NCI-H526 treated with DMSO at 0.1 percent for 48 hours (cell line): ENCODE data around the gene PARP6.

Experiments
- DNase-seq: peaks from one replicate; lab custom pipeline; 2025; lab: John Stamatoyannopoulos, UW

The PARP6 gene

DNA sequence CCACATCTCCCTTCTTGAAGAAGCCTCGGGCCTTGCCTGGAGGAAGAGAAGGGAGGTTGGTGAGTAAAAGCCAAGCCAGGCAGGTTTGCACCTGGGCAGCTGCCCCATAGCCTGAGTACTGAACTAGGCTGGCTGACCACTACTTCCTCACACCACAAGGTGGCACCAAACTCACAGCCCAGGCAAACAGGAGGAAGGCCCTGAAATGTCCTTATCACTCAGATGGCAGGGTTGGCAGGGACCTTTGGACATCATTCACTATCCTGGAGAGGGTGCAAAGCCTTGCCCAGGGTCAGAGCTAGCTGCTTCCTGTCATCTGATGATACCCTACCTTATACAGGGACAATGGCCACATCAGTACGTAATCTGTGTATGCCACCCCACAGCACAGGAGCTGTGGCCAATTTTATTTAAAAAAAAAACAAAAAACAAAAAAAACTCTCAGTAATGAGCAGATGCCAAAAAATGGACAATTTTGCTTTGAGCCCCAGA, 72.6 kb downstream of the PARP6 start:
- no peak for DNase-seq

DNA sequence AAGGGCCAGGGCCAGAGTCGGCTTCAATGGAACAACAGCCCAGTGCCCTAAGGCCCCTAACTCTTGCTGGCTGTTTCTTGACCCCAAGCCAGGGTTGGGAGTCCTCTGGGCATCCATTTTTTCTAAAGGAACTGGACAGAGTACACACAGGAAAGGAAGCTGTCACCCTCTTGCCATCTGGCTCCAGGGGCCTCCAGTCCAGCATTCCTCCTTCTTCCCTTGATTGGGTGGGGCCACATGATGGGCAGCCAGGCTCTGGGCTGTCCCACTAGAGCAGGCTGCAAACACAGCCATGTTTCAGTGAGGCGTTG, 73.2 kb downstream of the PARP6 start:
- no peak for DNase-seq

DNA sequence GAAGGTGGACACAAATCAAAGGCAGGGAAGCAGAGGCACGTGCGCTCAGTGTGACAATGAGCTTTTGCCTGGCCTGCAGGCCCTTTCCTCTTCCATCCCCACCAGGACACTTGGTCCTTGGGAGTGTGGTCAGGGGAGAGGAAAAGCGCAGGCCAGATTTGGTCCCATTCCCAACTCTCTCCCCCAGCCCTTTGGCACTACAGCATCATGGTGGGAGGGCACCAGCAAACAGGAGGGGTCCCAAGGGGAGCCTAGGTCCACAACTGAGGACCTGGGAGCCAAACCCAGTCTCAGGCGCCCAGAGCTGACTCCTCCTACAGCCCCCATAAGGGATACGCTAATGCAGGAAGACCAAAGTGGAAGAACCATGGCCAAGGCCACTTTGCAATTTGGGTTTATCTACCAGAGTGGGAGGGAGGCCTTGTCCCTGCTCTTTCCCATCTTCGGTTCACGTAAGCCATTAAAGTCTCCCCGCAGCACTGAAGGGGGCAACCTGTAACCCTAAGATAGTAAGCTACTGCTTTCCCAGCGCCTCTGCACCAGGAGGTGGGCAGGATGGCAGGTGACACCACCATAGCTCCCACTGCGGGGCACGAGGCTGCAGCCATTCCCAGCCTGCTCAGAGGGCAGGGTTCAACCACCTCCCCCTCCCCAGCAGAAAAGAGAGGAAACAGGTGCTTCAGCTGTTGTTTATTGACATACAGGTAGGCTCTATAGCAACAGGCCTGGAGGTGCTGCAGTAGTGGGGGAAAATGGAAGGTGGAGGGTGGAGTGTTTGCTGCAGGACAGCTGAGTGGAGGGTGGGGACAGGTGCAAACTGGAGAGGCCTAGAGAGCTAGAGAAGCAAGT, 73.8 kb downstream of the PARP6 start:
- no peak for DNase-seq

DNA sequence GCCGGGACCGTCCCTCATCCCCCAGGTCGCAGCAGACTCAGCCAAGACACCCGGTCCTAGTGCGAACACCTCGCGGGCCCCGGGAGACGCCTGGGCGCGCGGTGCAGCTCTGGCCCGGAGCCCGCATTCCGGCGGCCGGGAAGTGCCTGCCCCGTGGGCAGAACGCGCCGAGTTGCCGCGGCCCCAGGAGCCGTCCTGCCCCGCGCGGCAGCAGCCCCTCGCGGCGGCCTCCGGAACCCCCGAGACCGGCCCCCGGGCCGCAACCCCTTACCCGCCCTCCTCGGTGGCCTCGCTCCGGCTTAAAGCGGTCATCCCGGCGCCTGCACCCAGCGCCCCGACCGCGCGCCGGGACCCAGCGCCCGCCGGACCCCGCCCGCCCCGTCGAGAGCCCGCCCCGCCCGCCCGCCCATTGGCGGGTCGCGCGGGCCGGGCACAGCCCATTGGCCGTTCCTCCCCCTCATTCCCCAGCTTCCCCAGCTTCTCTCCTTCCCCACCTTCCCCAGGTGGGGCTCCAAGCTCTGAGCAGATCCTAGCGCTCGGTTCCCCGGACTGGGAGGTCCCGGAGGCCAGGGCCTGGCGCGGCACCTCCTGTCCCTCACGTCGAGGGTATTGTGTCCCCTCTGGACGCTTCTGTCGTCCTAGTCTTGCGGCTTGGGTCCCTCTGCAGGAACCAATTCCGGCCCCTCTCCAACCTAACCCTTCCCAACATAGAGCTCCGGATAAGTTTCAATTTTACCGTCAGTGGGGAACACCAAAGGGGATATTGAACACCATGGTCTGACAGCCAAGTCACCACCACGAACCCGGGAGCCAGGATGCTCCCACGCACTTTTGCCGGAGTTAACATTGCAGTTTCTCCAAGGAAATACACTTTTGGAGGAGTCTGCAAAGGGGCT, 74.6 kb downstream of the PARP6 start, which contains the start of gene GRAMD2A:
Gene GRAMD2A (minus strand): TSS at position 328 of the 896 bp plus-strand sequence.
- DNase-seq: peak; percentile 23

DNA sequence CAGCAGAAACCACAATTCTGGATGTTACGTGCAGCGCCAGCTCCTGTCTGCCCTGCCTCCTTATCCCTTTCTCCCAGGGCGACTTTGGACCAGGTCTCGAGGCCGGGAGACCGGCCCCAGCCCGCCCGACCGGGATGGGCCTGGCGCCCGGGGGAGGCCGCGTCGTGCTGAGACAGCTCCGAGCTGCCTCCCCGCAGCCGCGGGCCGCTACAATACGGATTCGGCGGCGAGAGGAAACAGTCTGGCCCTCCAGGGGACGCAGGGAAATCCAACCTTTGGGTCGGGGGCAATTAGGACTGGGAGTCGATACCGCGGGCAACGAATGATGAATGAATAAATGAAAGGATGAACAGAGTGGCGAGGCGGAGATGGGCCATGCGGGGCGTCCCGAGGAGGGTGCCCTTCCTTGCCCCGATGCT, 75.3 kb downstream of the PARP6 start:
- DNase-seq: no peak

DNA sequence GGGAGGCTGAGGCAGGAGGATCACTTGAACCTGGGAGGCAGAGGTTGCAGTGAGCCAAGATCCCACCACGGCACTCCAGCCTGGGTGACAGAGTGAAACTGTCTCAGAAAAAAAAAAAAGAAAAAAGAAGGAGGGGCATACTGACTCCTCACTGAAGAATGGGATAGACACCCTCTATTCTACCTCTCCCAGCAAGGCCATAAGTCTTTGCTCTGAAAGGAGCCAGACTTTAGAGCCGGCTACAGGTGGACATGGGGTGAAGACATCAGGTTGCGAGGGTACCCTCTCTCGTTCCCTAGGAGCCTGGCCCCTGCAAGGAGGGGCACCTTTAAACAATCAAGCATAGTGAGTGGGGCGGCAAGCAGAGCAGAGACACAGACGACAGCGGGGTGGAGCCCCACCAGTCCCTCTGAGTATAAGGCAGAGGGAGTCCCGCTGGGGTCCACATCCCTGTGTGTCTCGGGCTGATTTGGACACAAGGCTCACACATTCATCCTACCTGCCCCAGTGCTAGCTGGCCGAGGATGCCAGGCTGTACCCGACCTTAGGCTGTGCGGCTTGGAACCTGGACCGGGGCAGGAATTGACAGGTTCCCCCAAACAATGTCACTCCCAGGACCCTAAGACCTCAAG, 75.8 kb downstream of the PARP6 start:
- no peak for DNase-seq

DNA sequence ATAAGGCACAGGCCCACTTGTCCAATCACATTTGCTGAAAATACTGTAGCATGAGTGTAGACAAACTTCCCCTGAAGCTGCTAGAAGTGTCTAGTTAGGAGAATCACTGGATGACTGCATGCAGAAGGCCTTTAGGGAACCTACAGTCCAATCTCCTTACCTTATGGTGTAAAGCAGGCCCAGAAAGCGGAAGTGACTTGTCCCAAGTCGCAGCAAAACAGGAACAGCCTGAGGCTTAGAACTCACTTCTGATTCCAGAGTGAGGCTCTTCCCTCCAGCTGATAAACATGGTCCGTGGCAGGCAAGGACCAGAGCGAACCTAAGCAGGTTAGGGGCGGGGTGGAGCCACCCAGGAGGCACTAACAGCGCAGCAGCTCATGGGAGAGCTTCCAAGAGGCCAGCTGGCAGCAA, 77.2 kb downstream of the PARP6 start:
- DNase-seq: no peak

DNA sequence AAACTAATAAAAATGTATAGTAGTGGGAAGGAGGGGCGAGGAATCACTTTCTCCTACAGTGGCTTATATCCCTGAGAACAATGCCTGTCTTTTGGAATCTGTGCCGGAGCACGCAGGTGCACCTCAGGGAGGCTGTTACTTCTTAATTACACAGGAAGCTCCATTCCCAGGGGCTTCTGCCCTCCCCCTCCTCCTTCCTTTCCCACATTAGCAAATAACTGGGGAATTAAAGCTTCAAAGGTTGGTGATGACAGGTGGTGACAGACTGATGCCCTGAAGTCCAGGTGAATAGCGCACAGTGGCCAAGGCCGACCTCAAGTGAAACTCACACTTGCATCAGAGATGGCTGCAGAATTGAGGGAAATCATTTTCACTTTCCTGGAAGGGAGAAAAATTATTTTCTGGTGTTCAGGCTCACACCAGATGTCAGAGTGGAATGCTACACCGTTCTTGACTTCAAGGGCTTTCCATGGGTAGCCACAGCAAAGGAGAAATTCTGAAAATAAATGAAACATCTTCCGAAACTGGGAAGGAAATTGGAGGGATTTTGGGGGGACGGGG, 78.4 kb downstream of the PARP6 start:
- no peak for DNase-seq

DNA sequence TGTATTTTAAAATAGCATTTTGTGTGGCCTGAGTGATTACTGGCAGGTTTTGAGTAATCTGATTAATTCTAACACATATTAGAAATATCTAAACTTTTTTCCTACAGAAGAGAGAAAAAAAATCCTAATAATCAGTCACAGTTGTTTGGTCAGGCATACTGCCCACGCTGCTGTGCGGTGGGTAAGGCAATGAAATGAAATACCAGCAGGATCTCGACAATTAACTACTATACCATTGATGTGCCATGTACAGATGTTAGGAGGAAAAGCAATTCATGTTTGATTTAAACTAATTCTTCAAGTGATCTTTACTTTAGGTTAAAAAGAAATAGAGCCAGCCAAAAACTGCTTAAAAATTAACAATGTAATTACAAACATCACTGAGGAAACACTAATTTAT, 79.9 kb downstream of the PARP6 start:
- no peak for DNase-seq
